ENCODE measurements around the gene LY86.
A peak's percentile ranks its signal among the peaks of the same experiment; 100 is the strongest.

The LY86 gene

GRCh38 chr6:6623553-6623952, 35.0 kb downstream of the LY86 start:
- no peak for ATAC-seq

- no peak for ATAC-seq
Measured at GRCh38 chr6:6624269-6624990, 35.9 kb downstream of the LY86 start.

- ATAC-seq, result no peak
Measured at GRCh38 chr6:6626187-6626586, 37.7 kb downstream of the LY86 start.

DNA sequence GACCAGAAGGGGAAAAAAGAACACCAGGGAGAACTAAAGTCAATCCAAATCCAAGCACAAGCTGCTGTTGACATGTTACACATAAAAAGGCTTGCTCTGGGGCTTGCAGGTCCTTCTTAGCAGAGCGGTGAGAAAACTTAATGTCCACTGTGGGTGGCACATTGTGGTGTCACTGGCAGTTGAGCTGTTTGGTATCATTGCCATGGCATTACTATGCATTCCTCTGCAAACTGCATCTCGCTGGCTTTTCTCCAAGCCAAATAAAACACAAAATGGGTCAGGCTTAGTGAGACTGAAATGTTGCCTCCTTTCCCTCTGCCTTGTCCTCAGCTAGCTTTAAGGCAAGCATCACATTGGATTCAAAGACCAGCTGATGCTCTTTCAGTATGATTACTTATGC, 40.9 kb downstream of the LY86 start:
- no peak for ATAC-seq

DNA sequence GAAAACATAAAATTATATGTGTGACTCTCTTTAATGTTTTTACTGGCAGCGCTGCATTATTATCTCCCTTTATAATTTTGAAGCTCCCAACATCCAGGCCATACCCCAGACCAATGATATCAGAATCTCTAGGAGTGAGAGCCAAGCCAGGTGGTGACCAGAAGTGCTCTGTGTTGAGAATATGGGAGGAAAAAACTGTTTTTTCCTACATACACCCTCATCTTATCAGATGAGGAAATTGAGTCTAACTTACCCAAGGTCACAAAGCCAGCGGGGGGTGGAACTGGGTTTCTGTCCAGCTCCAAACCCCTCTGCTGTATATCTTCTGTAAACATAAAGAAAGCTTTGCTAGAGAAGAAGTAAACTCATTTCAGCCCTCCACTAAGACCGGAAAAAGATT, 42.5 kb downstream of the LY86 start:
- no peak for ATAC-seq

DNA sequence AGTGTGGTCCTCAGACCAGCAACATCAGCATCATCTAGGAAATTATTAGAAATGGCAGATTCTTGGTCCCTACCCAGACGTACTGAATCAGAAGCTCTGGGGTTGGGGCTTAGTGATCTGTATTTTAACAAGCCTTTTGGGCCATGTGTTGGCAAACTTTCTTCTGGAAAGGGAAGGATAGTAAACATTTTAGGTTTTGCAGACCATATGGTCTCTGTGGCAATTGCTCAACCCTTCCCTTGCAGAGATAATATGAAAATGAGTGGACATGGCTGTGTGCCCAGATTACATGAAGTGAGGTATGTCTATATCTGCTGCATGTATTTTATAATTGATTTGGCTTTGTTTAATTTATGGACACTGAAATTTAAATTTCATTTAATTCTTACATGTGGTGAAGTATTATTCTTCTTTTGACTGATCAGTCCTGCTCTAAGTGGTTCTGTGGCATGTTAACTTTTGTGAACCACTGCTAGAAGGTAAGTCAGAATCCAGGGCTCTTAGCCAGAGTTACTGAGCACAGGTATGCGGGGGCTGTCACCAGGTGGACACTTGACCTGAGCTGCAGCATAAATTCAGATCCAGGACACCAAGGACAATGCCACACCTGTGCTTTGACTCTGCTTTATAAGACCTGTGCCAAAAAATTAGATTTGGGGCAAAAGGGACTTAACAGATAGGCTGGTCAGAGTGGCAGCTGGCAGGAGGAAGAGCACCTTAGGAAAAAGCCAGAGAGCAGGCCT, 43.2 kb downstream of the LY86 start:
- no peak for ATAC-seq

- peak in 1 of 2 donors; percentile 48 for ATAC-seq
Measured at GRCh38 chr6:6633898-6634734, 45.6 kb downstream of the LY86 start.

GRCh38 chr6:6634735-6635075, 46.2 kb downstream of the LY86 start:
- ATAC-seq, result no peak

DNA sequence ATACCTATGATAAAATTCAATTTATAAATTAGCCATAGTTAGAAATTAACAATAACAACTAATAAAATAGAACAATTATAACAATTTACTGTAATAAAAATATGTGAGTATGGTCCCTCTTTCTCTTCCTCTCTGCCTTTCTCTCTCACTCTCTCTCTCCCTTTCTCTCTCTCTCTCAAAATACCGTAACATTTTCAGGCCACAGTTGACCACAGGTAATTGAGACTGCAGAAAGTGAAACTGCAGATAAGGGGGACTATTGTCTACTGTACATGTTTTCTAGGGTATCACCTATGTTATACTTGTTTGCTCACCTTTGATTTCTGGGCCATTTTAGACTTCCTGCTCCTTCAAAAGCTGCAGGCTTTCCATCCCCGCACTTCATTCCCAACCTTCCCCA, 46.8 kb downstream of the LY86 start:
- no peak for ATAC-seq

DNA sequence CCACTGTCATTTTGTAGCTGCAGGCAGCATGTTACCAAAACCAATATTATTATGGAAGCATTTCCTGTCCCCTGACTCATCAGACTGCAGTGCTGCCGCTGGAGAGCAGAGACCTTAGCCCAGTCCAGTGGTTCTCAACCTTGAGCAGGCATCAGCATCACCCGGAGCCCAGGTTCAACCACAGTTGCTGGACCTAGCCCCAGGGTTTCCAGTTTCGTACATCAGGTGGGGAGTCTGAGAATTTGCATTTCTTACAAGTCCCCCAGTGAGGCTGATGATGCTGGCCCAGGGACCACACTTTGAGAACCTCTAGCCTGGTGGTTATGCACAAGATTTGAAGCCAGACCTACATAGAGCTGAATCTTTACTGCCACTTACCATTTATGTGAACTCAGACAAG, 47.3 kb downstream of the LY86 start:
- ATAC-seq, result no peak

DNA sequence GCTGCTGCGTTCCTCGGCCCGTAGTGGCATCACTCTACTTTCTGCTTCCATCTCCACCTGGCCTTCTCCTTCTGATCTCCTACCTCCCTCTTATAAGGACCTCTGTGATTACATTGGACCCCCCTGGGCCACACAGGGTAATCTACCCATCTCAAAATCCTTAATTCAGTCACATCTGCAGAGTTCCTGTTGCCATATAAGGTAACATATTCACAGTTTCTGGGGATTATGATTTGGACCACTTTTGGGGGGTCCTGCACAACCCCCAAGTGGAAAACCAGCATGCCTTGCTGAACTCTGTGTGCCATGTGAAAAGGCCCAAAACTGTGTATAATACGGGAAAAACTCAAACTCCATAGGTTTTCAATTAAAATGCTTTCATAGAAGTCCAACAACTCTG, 51.1 kb downstream of the LY86 start:
- ATAC-seq, result no peak

GRCh38 chr6:6640926-6641325, 52.4 kb downstream of the LY86 start:
- ATAC-seq, result no peak

GRCh38 chr6:6643398-6643797, 54.9 kb downstream of the LY86 start:
- ATAC-seq, result peak; percentile 38 to 42

- no peak for ATAC-seq
Measured at GRCh38 chr6:6645261-6645917, 56.9 kb downstream of the LY86 start.

DNA sequence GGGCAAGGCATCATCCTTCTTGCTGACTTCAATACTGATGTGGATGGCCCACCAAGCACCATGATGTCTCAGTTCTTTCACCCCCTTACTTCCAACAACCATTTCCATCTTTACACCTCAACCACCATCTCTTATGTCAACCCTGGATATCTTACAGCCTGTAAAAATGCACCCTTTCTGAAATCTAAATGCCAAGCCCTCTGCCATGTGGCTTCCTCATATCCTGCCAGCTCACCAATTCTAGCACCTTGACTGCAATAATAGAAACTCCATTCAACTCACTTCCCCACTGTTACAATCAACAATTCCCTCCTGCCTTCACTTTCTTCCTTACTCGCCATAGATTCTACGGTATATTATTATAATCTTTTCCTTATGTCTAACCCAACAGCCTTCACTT, 57.9 kb downstream of the LY86 start:
- ATAC-seq, result peak in 1 of 2 donors; percentile 14

DNA sequence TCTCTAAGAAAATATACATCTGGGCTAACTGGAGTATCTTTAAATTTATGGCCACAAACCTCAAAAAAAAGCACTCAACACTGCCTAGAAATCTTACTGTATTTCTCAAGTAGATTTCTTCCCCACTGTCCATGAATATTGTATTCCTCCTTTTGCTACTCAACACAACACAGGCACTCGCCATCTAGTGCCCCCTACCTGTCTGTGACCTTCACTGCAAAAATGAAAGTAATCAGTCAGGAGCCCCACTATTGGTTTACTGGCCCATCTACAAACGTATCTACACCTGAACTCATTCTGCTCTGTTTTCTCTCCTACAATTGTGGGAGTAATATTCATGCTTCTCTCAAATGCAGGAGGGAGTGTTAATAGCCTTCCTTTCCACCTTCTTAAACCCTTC, 58.3 kb downstream of the LY86 start:
- ATAC-seq, result no peak

DNA sequence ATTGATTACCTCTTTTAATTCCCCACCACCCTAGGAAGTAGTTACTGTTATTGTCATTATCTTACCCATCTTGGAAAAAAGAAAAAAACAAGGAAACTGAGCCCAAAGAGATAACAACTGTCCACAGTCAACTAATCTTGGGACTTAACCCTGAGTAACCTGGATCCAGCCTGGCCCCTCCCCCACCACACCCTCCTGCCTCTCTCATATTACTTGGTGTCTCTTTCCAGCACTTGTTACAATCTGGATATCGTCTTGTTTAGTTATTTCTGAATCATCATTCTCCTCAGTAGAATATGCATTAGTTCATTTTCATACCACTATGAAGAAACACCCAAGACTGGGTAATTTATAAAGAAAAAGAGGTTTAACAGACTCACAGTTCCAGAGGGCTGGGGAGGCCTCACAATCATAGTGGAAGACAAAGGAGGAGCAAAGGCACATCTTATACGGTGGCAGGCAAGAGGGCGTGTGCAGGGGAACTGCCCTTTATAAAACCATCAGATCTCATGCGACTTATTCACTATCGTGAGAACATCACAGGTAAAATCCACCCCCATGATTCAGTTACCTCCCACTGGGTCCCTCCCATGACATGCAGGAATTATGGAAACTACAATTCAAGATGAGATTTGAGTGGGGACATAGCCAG, 60.3 kb downstream of the LY86 start:
- no peak for ATAC-seq

DNA sequence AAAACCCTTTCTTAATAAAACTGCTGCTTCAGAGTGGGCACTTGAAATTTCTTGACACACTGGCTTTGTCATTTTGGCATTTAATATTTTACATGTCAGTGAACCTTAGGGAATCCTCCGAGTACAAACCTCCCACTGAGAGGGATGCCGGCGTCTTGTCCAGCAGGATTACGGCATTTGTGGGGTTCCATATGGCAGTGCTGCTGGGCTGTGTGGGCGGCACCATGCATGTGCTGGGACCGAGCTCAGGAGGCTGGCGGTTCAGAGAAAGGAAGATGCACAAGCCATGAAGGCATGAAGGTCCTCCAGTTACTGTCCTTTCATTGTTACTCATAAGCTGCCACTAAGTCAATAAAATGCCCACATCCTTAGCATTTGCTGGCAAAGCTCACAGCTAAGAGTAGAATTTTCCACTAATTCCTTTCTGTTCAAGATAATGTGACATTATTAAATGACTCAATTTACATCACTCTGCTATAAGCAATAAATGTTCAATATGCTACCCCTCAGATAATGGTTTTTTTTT, 61.4 kb downstream of the LY86 start:
- no peak for ATAC-seq

DNA sequence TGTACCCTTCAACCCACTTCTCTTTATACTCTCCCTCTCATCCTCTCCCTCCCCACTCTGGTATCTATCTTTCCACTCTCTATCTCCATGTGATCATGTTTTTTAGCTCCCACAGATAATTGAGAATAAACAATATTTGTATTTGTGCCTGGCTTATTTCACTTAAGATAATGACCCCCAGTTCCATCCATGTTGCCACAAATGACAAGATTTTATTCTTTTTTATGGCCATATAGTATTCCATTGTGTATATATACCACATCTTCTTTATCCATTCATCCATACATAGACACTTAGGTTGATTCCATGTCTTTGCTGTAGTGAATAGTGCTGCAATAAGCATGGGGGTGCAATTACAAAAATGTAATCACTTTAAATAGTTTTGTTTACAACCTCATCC, 62.3 kb downstream of the LY86 start:
- no peak for ATAC-seq

DNA sequence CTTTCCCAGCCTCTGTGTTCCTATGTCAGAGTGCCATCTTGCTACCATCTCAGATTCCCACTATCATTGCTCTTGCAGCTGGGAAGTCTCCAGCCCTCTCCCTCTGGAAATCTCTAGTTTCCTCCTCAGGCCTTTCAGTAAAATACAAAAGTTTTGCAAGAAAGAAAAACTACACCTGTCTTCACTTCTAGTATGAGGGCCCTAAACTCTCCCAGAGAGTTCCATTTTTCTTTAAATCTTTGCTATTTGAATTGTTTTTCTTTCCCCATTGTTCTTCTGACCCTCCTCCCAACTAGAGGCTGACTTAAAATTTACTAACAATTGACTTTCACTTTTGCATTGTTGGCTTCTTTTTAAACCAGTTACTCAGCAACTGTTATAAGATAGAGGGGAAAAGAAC, 62.8 kb downstream of the LY86 start:
- ATAC-seq, result no peak

- ATAC-seq, result no peak
Measured at GRCh38 chr6:6652932-6653331, 64.4 kb downstream of the LY86 start.

Measured in activated CD4-positive, CD25-positive, alpha-beta regulatory T cell treated with anti-CD3 and anti-CD28 coated beads, Interleukin-2, amount 50 U/mL, for 24 hours (primary cell).